H9 (cell line): ENCODE measurements around the gene SLC12A3. TPM values are rescaled to one million over a fixed set of nuclear protein-coding genes. Genes with fewer than 3 reads are reported as not detected.

ENCODE experiments used
- DNase-seq: peaks from one replicate; pipeline ENCODE4 v3.0.0-alpha.2; 2017
- H2AFZ ChIP-seq: one replicate; pipeline ENCODE4 v1.6.1; 2013; ENCODE audit warnings: mild to moderate bottlenecking, low read length, control low read depth, moderate library complexity
- H2AK5ac ChIP-seq: 2 replicates; pipeline ENCODE4 v1.6.1; 2013; ENCODE audit warnings: low read length, control low read depth, mixed read lengths; ENCODE audit not compliant: insufficient read length
- H2BK120ac ChIP-seq: one replicate; pipeline ENCODE4 v1.6.1; 2013; ENCODE audit warnings: low read depth, mild to moderate bottlenecking, low read length, control low read depth, inconsistent platforms; ENCODE audit not compliant: poor library complexity, severe bottlenecking
- H2BK12ac ChIP-seq: 2 replicates; pipeline ENCODE4 v1.6.1; 2013; ENCODE audit warnings: low read length, control low read depth, mixed read lengths, low read depth; ENCODE audit not compliant: insufficient read length
- H2BK15ac ChIP-seq: 2 replicates; pipeline ENCODE4 v1.6.1; 2013; ENCODE audit warnings: low read depth, low read length, control low read depth
- H2BK20ac ChIP-seq: one replicate; pipeline ENCODE4 v1.6.1; 2013; ENCODE audit warnings: low read depth, mild to moderate bottlenecking, low read length, control low read depth, inconsistent platforms; ENCODE audit not compliant: poor library complexity, severe bottlenecking
- H2BK5ac ChIP-seq: 2 replicates; pipeline ENCODE4 v1.6.1; 2013; ENCODE audit warnings: low read length, control low read depth, mixed read lengths; ENCODE audit not compliant: insufficient read length
- H3K14ac ChIP-seq: 2 replicates; pipeline ENCODE4 v1.6.1; 2013; ENCODE audit warnings: low read length, control low read depth; ENCODE audit not compliant: insufficient read depth
- H3K18ac ChIP-seq: 2 replicates; pipeline ENCODE4 v1.6.1; 2013; ENCODE audit warnings: low read depth, mild to moderate bottlenecking, mixed read lengths, low read length, control low read depth; ENCODE audit not compliant: insufficient read length
- H3K23ac ChIP-seq: 2 replicates; pipeline ENCODE4 v1.6.1; 2013; ENCODE audit warnings: low read length, control low read depth, mixed read lengths, low read depth; ENCODE audit not compliant: insufficient read length
- H3K23me2 ChIP-seq: 2 replicates; pipeline ENCODE4 v1.6.1; 2013; ENCODE audit warnings: low read depth, mild to moderate bottlenecking, mixed read lengths, low read length, control low read depth; ENCODE audit not compliant: insufficient read length, poor library complexity, severe bottlenecking
- H3K27ac ChIP-seq: 2 replicates; pipeline ENCODE4 v1.5.1; 2013; ENCODE audit warnings: low read length, control low read depth, mixed read lengths, low read depth; ENCODE audit not compliant: insufficient read length
- H3K27me3 ChIP-seq: 2 replicates; pipeline ENCODE4 v1.6.1; 2013; ENCODE audit warnings: low read length, control low read depth, inconsistent platforms; ENCODE audit not compliant: insufficient read depth
- H3K4ac ChIP-seq: 2 replicates; pipeline ENCODE4 v1.6.1; 2013; ENCODE audit warnings: low read depth, mild to moderate bottlenecking, control low read depth, inconsistent platforms, low read length, moderate library complexity
- H3K4me1 ChIP-seq: 2 replicates; pipeline ENCODE4 v1.6.1; 2013; ENCODE audit warnings: low read length, control low read depth, inconsistent platforms; ENCODE audit not compliant: insufficient read depth
- H3K4me2 ChIP-seq: 2 replicates; pipeline ENCODE4 v1.6.1; 2013; ENCODE audit warnings: low read length, control low read depth, mixed read lengths; ENCODE audit not compliant: insufficient read length, insufficient read depth
- H3K56ac ChIP-seq: 2 replicates; pipeline ENCODE4 v1.6.1; 2013; ENCODE audit warnings: low read depth, mild to moderate bottlenecking, mixed read lengths, low read length, control low read depth; ENCODE audit not compliant: insufficient read length
- H3K79me1 ChIP-seq: 2 replicates; pipeline ENCODE4 v1.6.1; 2013; ENCODE audit warnings: low read depth, mild to moderate bottlenecking, moderate library complexity, low read length, control low read depth, inconsistent platforms; ENCODE audit not compliant: insufficient read depth, poor library complexity, severe bottlenecking
- H3K79me2 ChIP-seq: 2 replicates; pipeline ENCODE4 v1.6.1; 2013; ENCODE audit warnings: low read length, control low read depth, inconsistent platforms; ENCODE audit not compliant: insufficient read depth
- H3K9ac ChIP-seq: 2 replicates; pipeline ENCODE4 v1.6.1; 2013; ENCODE audit warnings: low read length, control low read depth, mixed read lengths; ENCODE audit not compliant: insufficient read length; ENCODE audit errors: extremely low read depth
- H3K9me3 ChIP-seq: one replicate; pipeline ENCODE4 v1.6.1; 2013; ENCODE audit warnings: low read depth, low read length, inconsistent platforms; ENCODE audit not compliant: control insufficient read depth
- H3T11ph ChIP-seq: one replicate; pipeline ENCODE4 v1.6.1; 2013; ENCODE audit warnings: mild to moderate bottlenecking, low read length, control low read depth, inconsistent platforms
- H4K20me1 ChIP-seq: one replicate; pipeline ENCODE4 v1.6.1; 2013; ENCODE audit not compliant: control insufficient read depth, insufficient read length, insufficient read depth
- H4K5ac ChIP-seq: 2 replicates; pipeline ENCODE4 v1.6.1; 2013; ENCODE audit warnings: low read depth, mild to moderate bottlenecking, mixed read lengths, low read length, control low read depth; ENCODE audit not compliant: insufficient read length
- H4K8ac ChIP-seq: replicated peaks from 2 replicates; pipeline ENCODE4 v1.6.1; 2013; ENCODE audit warnings: low read length, control low read depth, mixed read lengths, low read depth; ENCODE audit not compliant: insufficient read length
- H4K91ac ChIP-seq: 2 replicates; pipeline ENCODE4 v1.6.1; 2013; ENCODE audit warnings: low read depth, mild to moderate bottlenecking, moderate library complexity, mixed read lengths, low read length, control low read depth; ENCODE audit not compliant: insufficient read length
- H3K27ac Mint-ChIP-seq, 3 experiments: 2 replicates in 2 of 3; 3 replicates in 1 of 3; pipeline ENCODE4 v1.8.0; 2020 to 2021; ENCODE audit warnings: mixed read lengths in 3 of 3, mild to moderate bottlenecking in 1 of 3, moderate library complexity in 1 of 3
- H3K27me3 Mint-ChIP-seq: 2 replicates; pipeline ENCODE4 v1.8.0; 2021; ENCODE audit warnings: low read depth, mild to moderate bottlenecking, moderate library complexity, mixed read lengths
- H3K36me3 Mint-ChIP-seq, 3 experiments: 2 replicates in 2 of 3; 3 replicates in 1 of 3; pipeline ENCODE4 v1.8.0; 2020 to 2021; ENCODE audit warnings: low read depth in 3 of 3, mixed read lengths in 3 of 3; ENCODE audit not compliant: insufficient read depth in 1 of 3
- H3K4me1 Mint-ChIP-seq, 2 experiments: 2 replicates each; pipeline ENCODE4 v1.8.0; 2020; ENCODE audit warnings: mixed read lengths in 2 of 2
- H3K4me3 Mint-ChIP-seq, 2 experiments: 2 replicates in 1 of 2; 3 replicates in 1 of 2; pipeline ENCODE4 v1.8.0; 2020 to 2021; ENCODE audit warnings: mild to moderate bottlenecking in 2 of 2, mixed read lengths in 2 of 2, moderate library complexity in 1 of 2
- H3K9me3 Mint-ChIP-seq, 2 experiments: 2 replicates in 1 of 2; 3 replicates in 1 of 2; pipeline ENCODE4 v1.8.0; 2020; ENCODE audit warnings: mild to moderate bottlenecking in 2 of 2, mixed read lengths in 2 of 2, moderate library complexity in 1 of 2
- CTCF ChIP-seq: fragments of 200-600 bp; sonication (generic); conservative IDR thresholded peaks from 3 replicates; pipeline ENCODE4 v1.8.0; 2021; ENCODE audit warnings: antibody characterized with exemption, mild to moderate bottlenecking
- WGBS: extraction: QIAGEN DNeasy Blood & Tissue Kit; methylation state at CpG from one replicate; pipeline ENCODE4 v1.1.7; 2013; ENCODE audit warnings: missing lambda C conversion rate, low lambda C conversion rate, mixed read lengths; ENCODE audit not compliant: insufficient read length; ENCODE audit errors: extremely low coverage; 5-methylcytosine and 5-hydroxymethylcytosine counted together
- total RNA-seq: library from RNA; stranded (reverse); gene quantifications from 2 replicates; pipeline ENCODE4 v1.2.1, GENCODE V29; 2021

The SLC12A3 gene
- total RNA-seq, 1 experiment from 2014 or later = not detected

- H3K9me3 ChIP-seq = no peaks in the 10 kb centered on the region
- H4K20me1 ChIP-seq = no peaks in the 10 kb centered on the region
- H3K4me1 ChIP-seq = 0 out of 2 replicates have a peak, but pooled peaks cover 2% of the 10 kb centered on the region
- H3K27ac Mint-ChIP-seq = 0 out of 7 replicates have a peak overlapping the region, but pooled peaks of 1 of the 3 experiments have one; percentile 62
- peaks cover 0 to 3% (median 1%) of the 10 kb centered on the region in 3 experiments; a peak in 1 of 7 replicates for H3K36me3 Mint-ChIP-seq
- H3K9ac ChIP-seq = no peak overlapping the region
- no peaks in the 10 kb centered on the region for H3K27me3 ChIP-seq
- no peak overlapping the region for H2BK15ac ChIP-seq
- no peak overlapping the region for H3K56ac ChIP-seq
- H3K4ac ChIP-seq = no peak overlapping the region
- H3T11ph ChIP-seq = no peak overlapping the region
- H2AFZ ChIP-seq = no peak overlapping the region
- no peak overlapping the region for H4K5ac ChIP-seq
- no peak overlapping the region for H4K8ac ChIP-seq
- H3K23me2 ChIP-seq = no peaks in the 10 kb centered on the region
- no peaks in the 10 kb centered on the region for H3K79me2 ChIP-seq
- no peak for TF ChIP-seq CTCF
- H3K18ac ChIP-seq = no peak overlapping the region
- H2BK20ac ChIP-seq = no peak overlapping the region
- peaks cover 19 to 22% of the 10 kb centered on the region in 2 experiments for H3K4me1 Mint-ChIP-seq
- no peak overlapping the region for H2BK12ac ChIP-seq
- no peak overlapping the region for H3K27ac ChIP-seq
- H2BK120ac ChIP-seq = no peak overlapping the region
- H3K9me3 Mint-ChIP-seq = no peaks in the 10 kb centered on the region; a peak in 1 of 5 replicates
- H4K91ac ChIP-seq = no peak overlapping the region
- H3K14ac ChIP-seq = no peak overlapping the region
- DNase-seq = no peak
- WGBS = no CpG with 5 or more reads among the region's 3 CpGs
- no peaks in the 10 kb centered on the region; the same call in none of the 2 replicates for H3K27me3 Mint-ChIP-seq
- H3K79me1 ChIP-seq = no peaks in the 10 kb centered on the region
- H3K4me3 Mint-ChIP-seq = no peak overlapping the region
- H2BK5ac ChIP-seq = no peak overlapping the region
- H3K23ac ChIP-seq = no peak overlapping the region
- no peak overlapping the region for H2AK5ac ChIP-seq
- H3K4me2 ChIP-seq = no peak overlapping the region
These were observed 12.6 kb upstream of the SLC12A3 start for GRCh38 chr16:56852401-56852730.
